Non-pigmented ciliary epithelial cell (primary cell): Measurements from ENCODE around the gene ARHGAP4.

Source experiments
- DNase-seq: peaks from one replicate; pipeline ENCODE4 v3.0.0-alpha.2; 2010; ENCODE audit warnings: low read depth

Gene ARHGAP4

GRCh38 chrX:153963546-153963945 is 37.5 kb upstream of the ARHGAP4 start:
- no peak for DNase-seq

GRCh38 chrX:153961292-153961691 is 35.2 kb upstream of the ARHGAP4 start:
- no peak for DNase-seq

DNA sequence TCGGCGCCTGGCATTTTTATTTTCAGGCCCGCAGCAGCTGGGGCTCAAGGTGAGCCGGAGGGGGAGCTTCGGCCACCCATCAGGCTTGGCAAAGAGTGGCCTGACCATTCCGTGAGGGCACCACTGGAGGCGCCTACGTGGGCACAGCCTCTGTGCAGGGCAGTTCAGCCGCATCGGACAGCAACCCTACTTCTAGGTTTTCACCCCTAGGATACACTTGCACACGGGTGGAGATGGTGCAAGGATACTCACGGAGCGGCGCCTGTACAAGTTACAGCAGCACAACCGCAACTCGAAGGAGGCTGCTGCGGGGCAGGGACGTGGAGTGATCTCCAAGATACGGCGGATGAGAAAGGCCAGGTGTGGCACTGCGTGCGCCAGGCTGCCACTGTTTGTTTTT is 34.7 kb upstream of the ARHGAP4 start:
- no peak for DNase-seq

GRCh38 chrX:153960077-153960476 is 34.0 kb upstream of the ARHGAP4 start:
- DNase-seq = no peak

DNA sequence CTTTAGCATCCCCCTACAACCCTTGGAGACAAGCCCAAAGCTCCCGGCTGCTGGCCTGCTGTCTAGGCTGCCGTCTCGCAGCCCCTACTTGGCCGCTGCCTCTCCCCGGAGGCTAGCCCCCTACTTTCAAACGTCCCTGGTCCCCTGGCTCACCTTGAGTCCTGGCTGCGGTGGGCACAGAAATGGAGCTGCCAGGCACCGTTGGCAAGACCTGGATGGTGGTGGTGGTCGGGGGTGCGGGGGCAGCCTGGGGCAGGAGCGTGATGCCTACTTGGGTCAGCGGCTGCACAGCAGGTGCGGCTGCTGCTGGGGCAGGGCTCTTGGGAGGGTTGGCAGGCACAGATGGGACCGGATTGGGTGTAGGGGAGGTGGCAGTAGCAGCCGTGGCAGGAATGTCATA is 33.6 kb upstream of the ARHGAP4 start:
- no peak for DNase-seq

- DNase-seq = no peak
Observed at GRCh38 chrX:153958605-153959004, 32.5 kb upstream of the ARHGAP4 start.

GRCh38 chrX:153957224-153957623 is 31.2 kb upstream of the ARHGAP4 start:
- DNase-seq = no peak

- DNase-seq = no peak
Observed at GRCh38 chrX:153956044-153956907, 30.2 kb upstream of the ARHGAP4 start.

- no peak for DNase-seq
Observed at GRCh38 chrX:153955228-153955732, 29.2 kb upstream of the ARHGAP4 start.

GRCh38 chrX:153954558-153955227 is 28.6 kb upstream of the ARHGAP4 start:
- DNase-seq = no peak

GRCh38 chrX:153953892-153954557 is 28.0 kb upstream of the ARHGAP4 start:
- DNase-seq = no peak

DNA sequence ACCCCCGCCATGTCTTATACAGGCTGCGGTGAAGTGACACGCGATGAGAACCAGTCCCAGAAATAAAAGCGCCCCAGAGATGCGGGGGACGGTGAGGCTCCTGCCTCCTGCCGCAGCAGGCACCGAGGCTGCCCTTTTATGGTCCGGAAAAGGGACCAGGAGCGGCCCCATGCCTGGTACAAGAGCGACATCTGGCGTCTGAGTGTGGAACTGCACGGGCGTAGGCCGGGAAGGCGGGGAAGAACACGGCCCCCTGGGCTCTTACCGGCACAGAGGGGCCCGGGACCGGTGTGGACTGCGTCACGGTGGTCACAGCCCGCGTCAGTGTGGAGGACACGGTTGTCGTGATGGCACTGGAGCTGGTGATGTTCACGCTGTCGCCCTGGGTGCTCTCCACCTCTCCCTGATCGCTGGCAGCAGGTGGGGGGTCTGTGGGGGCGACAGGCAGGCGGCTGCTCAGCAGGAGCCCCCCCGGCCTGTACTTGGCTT is 27.3 kb upstream of the ARHGAP4 start:
- DNase-seq = no peak

DNA sequence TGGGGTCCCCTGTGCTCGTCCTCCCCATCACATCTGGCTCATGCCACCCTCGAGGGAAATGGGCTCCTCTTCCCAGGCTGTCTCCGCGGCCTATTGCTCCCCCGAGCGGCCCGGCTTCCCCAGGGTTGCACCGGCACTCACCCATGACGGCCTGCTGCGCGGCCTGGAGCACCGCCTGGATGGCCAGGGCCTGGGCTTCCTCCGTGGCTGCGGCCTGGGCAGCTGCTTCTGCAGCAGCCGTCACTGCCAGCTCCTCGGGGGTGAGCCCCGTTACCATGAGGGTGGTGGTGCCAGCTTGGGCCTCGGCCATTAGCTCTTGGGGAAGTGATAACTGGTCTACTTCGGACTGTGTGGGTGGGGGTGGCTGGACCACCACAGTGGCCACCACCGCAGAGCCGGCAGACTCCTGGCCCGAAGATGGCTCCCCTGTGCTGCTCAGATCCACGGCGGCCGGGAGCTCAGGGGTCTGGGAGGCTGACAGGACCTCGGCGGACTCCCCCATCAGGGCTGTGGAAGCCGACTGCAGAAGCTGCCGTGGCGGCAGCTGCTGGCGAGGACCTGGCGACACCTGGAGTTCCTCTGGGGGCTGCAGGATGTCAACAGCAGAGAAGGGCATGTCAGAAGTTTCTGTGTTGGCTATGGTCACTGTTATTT is 26.4 kb upstream of the ARHGAP4 start:
- DNase-seq = no peak

GRCh38 chrX:153951683-153952372 is 25.8 kb upstream of the ARHGAP4 start:
- no peak for DNase-seq

DNA sequence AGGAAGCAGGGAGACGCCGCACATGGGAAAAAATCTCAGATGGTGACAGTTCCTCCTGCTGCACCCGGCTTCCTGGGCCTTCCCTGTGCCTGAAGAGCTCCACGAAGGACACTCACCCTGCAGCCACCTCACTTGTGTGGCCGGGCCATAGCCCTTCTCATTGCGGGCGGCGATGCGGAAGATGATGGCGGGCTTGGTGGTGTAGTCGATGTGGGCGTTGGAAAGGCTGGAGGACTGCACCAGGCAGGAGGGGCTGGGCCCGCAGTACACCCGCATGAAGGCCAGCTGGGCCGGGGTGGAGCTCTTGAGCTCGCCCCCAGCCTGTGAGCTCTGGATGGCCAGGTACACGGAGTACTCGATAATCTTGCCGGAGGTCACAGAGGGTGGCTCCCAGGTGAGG is 24.1 kb upstream of the ARHGAP4 start:
- DNase-seq = no peak

- no peak for DNase-seq
Observed at GRCh38 chrX:153948847-153949805, 23.1 kb upstream of the ARHGAP4 start.

GRCh38 chrX:153948002-153948466 is 22.0 kb upstream of the ARHGAP4 start:
- DNase-seq = no peak

GRCh38 chrX:153947009-153947769 is 21.1 kb upstream of the ARHGAP4 start:
- no peak for DNase-seq
